GM19351 (cell line): ENCODE data around the gene SORBS1.

Experiments
- ATAC-seq: cut with Tn5 transposase; IDR thresholded peaks from one replicate; pipeline ENCODE4 v1.9.1; 2021; ENCODE audit warnings: mild to moderate bottlenecking, moderate library complexity; ENCODE audit not compliant: unreplicated experiment

SORBS1 gene

GRCh38 chr10:95561177-95561863, at the start of gene SORBS1:
Gene SORBS1 (minus strand): TSS chr10:95561371. CDS start chr10:95441135, 120,236 bp downstream.
- ATAC-seq, result peak; percentile 99

GRCh38 chr10:95610727-95611126, 49.6 kb upstream of the SORBS1 start:
- ATAC-seq, result no peak

- ATAC-seq, result no peak
These were observed 45.8 kb upstream of the SORBS1 start for GRCh38 chr10:95606922-95607321.

GRCh38 chr10:95605163-95605562, 44.0 kb upstream of the SORBS1 start:
- ATAC-seq, result no peak

GRCh38 chr10:95604630-95605029, 43.5 kb upstream of the SORBS1 start:
- ATAC-seq, result no peak

- ATAC-seq, result no peak
These were observed 41.2 kb upstream of the SORBS1 start for GRCh38 chr10:95602382-95602781.

GRCh38 chr10:95601116-95601719, 40.0 kb upstream of the SORBS1 start:
- peak; percentile 57 for ATAC-seq

- ATAC-seq, result no peak
These were observed 39.0 kb upstream of the SORBS1 start for GRCh38 chr10:95600158-95600557.

GRCh38 chr10:95597788-95598187, 36.6 kb upstream of the SORBS1 start:
- ATAC-seq, result no peak

- no peak for ATAC-seq
These were observed 26.9 kb upstream of the SORBS1 start for GRCh38 chr10:95588025-95588424.

GRCh38 chr10:95579835-95580535, 18.8 kb upstream of the SORBS1 start:
- ATAC-seq, result no peak

- ATAC-seq, result no peak
These were observed 18.1 kb upstream of the SORBS1 start for GRCh38 chr10:95579292-95579691.

- ATAC-seq, result no peak
These were observed 17.4 kb upstream of the SORBS1 start for GRCh38 chr10:95578619-95579018.

GRCh38 chr10:95574649-95575365, 13.6 kb upstream of the SORBS1 start:
- no peak for ATAC-seq

GRCh38 chr10:95573964-95574604, 12.9 kb upstream of the SORBS1 start:
- ATAC-seq, result no peak

GRCh38 chr10:95573527-95573926, 12.4 kb upstream of the SORBS1 start:
- ATAC-seq, result no peak

GRCh38 chr10:95572131-95572820, 11.1 kb upstream of the SORBS1 start:
- no peak for ATAC-seq

- no peak for ATAC-seq
These were observed 10.2 kb upstream of the SORBS1 start for GRCh38 chr10:95571390-95571789.

GRCh38 chr10:95569368-95569767, 8.2 kb upstream of the SORBS1 start:
- ATAC-seq, result no peak

- no peak for ATAC-seq
These were observed 6.9 kb upstream of the SORBS1 start for GRCh38 chr10:95567903-95568630.
